ENCODE results near the gene VANGL1.

The VANGL1 gene

DNA sequence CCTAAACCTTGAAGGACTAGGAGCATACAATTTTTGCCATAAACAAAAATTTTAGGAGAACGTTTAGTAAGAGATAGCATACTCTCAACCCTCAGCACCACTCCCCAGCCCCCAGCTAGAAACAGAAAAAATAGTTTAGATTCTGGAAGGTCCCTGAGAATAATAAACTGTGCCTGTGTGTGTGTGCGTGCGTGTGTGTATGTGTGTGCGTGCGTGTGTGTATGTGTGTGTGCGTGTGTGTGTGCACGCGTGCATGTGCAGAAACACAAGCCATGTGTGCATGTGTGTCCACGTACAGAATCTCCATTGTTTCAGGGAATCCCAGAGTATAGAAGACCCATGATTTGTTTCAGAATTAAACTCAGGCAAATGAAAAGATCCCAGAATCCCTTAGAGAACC is 64.2 kb downstream of the VANGL1 start:
- DNase-seq: no peak

DNA sequence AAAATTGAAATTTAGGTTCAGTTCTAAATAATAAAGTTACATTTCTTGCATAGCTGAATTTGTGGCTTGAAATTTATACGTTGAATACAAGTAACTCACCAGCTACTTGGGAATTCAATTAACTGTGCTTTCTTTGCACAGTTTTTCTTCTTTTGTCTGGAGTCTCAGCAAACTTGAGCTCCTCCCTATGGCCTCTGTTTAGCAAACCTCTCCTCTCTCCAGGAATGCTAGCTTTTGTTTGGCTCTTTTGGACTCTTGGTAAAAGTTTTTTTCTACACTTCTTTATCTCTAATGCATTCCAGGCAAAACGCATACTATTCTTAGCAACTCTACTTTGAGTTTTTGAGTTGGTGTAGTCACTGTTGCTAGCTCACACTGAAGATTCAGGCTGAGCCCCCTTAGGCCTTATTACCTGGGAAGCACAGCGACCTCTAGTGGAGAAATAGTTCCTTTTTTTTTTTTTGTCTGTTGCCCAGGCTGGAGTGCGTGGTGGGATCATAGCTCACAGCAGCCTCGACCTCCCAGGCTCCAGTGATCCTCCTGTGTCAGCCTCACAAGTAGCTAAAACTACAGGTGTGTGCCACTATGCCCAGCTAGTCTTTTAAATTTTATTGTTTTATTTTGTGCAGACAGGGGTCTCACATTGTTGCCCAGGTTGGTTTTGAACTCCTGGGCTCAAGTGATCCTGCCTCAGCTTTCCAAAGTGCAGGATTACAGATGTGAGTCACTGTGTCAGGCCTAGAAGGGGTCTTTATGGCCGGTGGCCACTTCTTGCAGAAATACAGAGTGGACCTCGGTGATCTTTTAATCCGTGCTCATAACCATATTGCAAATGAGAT is 65.0 kb downstream of the VANGL1 start:
- no peak for DNase-seq

DNA sequence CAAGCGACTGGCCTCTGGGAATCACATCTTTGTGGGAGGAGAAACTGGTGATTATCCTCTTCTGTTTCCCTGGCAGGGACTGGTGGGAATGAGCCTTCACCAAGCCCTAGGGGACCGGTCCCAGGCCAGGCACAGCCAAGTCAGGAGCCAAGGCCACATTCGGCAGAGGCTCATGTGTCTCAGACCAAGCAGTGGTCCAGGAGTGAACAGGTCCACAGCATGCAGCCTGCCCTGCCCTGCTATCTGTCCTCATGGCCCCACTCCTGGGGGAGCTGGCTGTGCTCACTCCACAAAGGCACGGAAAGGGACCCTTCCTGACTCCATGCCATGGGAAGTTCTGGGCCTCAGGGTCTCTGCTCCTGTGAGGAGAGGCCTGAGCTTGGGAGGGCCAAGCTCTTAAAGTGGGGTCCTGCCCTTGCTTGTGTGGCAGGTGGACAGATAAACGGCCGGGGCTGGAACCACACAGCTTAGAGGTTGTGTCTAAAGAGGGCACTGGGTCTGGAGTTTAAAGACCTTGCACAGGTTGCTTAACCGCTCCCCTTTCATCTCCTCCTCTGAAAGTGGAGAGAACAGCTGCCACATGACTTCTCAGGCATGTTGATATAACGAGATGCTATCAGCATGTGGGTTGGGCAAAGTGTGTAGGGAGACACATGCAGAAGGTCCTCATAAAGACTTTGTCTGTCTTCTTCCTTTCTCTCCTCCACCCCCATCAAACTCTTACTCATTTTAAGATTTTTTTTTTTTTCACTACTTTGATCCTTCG is 69.3 kb downstream of the VANGL1 start:
- DNase-seq: no peak

DNA sequence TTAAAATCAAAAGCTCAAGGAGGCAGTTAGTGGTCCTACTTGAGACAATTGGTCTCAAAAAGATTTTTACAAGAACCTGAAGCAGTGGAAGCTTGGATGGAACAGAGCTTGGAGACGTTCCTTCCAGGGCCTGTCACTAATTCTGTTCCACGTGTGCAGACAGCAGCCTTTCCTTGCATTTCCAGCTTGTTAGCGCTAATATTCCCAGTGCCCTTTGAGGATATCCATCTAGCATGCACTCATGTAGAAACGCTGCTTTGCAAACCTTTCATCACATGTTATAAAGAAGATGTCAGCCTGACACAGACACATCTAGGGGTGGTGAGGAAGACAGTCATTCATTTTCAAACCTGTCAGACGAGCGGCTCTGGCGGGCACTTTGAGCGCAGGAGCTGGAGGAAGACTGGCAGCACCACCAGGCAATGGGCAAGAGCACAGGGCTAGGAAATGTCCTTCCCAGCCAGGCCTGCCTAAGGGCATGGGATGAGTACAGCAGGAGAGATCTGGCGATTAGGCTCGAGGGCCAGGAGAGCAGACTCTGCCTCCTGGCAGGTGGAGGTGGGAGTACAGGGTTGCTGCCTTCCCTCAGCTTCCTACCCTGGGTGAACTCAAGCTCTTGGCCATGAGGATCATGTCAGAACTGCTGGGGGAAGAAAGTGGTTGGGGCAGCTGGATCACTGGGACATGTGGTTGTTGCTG is 71.3 kb downstream of the VANGL1 start:
- DNase-seq: no peak

DNA sequence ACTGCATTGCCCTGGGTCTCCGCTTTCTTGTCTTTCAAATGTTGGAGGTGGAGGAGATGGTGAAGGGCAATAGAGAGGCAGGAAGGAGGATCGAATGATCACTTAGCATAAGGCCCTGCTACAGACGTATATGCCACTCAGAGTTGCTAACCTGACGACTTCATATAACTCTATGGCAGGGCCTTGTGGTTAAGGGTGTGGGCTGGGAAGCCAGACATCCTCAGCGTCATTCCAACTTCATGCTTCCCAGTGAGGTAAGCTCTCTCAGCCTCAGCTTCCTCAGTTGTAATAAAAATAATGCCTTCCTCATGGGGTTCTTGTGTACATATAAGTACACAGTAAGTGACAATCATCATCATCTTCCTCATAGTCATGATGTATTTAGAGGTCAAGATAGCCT is 72.1 kb downstream of the VANGL1 start:
- no peak for DNase-seq

DNA sequence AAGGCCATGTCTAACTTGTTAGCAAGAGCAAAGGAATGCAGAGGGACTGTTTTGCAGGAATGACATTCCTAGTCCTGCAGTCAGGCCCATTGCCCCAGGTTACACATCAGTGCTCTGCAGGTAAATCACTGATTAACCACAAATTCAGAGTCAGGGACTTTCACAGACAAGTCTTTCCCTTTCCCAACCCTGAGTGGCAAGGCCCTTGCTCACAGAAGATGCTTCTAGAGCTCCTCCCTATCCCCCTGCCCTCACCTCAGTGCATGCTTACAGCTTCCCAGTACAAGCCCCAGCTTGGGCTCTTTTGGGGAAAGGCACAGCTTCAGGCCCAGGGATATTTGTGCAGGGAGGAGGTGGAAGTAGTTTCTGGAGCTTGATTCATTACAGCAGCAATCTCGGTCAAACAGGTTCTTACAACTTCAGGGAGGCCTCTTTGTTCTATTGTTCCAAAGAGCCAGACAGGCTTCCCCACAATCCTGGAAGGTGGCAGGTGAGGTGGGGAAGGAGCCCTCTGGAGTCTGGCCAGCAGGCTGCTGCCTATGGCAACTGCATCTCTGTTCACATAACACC is 72.9 kb downstream of the VANGL1 start:
- no peak for DNase-seq

DNA sequence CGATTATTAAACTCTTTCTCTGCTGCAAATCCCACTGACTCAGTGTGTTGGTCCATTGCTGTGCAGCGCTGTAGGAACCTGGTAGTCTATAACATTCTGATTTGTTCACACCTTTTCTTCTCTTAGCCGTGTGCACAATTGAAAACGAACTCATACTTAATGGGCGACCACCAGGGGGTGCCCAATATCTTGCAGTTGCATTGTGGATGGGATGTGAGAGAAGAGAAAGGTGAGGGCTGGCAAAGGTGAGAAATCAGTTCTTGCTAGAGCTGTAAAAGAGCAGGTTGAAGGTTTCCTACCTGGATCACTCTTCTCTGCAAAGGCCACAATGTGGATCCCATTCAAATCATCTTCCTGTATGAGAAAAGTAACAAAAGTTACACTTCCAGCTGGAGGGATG is 75.8 kb downstream of the VANGL1 start:
- DNase-seq: peak; percentile 10

DNA sequence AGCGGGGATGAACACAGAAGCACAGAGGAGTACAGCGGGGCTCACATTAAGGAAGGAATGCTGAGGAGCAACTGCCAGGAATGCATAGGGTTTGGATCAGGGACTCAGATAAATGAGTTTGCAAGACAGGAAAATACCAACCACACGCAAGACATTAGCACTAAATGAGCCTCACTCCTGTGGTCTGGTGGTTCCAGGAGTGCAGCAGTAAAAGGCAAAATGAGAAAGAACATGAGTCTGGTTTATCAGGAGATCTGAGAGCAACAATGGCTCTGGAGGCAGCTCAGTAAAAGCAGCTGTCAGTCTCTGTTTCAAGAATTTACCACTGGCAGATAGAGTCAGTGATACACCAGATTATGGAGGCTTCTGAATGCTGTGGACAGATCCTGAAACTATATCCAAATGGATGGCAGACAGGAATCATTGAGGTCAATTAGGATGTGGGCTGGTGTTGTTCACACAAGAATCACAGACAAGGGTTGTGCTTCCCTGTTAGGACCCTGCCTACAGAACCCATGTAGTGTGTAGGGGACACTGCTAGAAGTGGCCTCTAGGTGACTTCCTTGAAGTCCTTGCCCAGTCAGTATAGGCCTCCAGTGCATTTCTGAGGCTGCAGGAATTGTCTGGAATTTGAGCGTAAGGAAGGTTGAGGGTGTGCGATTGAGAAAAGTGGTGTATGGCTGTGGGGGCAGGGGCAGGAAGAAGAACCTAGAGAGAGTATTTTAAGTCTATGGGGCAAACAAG is 76.4 kb downstream of the VANGL1 start:
- no peak for DNase-seq

DNA sequence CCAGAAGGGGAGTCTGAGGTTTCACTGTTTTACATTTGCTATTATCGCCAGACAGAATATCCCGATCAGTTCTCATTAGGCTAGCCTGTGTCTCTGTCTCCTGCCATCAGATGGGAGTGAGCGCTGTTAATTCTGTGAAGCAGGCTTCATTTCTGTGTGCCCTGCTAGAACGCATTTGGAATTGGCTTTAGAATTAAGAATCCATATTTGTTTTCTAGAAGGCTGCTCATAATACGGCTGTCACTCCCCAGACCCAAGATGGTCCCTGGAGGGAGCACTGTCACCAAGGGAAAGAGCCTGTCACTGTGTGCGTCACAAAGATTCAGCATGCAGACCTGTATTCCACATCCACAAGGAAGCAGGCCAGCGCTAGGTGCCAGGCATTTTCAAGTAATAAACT is 77.5 kb downstream of the VANGL1 start:
- DNase-seq: no peak

DNA sequence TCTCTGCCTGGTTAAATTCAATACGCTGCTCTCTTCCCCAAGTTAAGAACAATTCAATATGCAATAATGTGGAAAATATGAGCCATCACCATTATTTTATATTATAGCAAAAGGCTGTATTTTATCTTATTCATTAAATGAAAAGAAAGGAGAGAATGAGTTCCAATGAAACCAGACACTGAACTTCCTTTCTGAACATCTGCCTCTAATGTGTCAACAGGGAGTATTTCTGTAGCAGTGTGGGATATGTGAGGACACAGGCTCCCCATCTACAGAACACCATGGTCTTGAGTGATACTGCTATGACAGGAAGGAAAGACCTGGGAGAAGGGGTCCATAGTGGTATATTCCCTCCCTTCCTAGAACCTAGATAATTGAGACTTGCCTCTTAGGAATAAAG is 80.5 kb downstream of the VANGL1 start:
- DNase-seq: no peak

DNA sequence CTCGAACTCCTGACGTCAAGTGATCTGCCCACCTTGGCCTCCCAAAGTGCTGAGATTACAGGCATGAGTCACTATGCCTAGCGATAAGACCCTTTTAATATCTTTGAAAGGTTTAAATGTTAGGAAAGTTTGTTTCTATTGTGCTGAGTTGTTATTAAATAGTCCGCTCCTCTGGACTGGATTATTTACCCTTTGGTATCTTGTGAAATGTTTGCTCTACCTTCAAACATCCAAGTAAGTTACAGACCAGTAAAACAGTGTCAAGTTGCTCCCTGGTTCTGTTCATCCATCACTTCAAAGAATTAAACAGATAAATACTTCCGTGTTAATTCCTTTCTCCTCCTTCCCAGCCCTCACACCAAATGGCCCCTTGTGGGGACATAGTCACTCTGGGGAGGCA is 82.0 kb downstream of the VANGL1 start:
- DNase-seq: no peak

DNA sequence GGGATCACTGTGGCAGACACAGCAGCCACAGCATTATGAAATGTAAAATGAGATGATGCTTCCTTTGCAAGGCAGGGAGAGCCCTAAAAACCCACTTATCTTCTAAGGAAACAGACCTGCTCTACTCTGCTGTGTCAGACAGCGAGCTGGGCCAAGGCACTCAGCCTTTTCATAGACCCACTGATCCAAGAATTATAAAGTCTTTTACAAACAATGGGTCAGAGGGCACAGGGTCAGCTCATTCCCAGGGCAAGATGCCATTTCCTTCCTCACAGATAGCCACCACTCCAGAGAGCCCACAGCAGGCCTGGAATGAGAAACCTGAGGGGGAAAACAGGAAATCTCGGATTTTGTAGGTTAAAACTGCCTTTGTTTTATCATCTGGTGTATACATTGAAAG is 83.8 kb downstream of the VANGL1 start:
- DNase-seq: no peak

DNA sequence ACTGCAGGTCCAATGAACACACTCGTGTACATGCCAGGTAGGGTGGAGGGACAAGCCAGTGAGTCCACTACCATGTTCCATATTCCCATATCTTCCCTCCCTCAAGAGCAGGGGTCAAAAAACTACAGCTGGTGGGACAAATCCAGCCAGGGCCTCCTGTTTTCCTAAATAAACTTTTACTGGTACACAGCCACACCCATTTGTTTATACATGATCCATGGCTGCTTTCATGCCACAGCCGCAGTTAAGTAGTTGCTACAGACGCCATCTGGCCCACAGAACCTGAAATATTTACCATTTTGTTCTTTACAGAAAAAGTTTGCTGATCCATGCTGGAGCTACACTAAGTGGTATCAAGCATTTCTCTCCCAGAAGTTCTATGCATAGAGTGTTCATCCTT is 84.4 kb downstream of the VANGL1 start:
- no peak for DNase-seq

DNA sequence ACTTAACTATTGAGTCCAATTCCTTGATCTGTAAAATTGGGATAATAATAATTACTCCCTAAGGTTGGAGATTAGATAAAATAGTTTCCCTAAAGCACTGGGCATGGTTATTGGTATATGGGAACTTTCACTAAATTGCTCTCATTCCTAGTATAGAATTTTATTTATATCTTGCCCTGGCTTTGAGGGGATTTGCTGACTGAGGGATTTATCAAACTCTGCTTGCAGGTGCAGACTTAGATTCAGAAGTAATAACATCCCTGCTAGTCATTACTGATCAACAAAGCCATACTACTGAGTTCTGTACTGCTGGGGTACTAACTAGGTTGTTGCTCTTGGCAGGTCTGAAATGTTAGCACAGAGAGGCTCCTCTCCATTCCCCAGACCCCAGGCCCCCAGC is 84.8 kb downstream of the VANGL1 start:
- DNase-seq: no peak

DNA sequence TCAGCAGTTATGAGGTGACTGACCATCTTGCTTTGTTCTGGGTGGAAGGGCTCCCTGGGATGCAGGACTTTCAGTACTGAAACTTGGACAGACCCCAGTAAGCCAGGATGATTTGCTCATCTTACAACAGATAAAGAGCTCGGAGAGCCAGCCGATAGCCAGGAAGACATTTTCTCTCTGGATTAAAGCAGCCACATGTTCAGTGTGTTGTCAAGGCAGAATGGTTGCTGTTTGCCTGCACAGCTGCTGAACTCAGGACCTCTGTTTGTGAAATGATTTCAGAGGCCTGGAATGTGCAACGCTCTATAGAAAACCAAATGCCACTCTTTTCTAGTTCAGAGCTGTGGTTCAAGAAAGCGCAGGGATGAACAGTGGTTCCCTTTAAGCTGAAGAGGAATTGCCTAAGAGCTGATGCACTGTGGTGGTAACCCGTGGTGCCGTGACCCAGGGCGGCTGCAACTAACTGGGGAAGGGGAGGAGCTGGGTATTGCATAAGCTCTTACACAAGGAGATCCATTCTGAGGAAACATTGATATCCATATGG is 86.0 kb downstream of the VANGL1 start:
- no peak for DNase-seq

DNA sequence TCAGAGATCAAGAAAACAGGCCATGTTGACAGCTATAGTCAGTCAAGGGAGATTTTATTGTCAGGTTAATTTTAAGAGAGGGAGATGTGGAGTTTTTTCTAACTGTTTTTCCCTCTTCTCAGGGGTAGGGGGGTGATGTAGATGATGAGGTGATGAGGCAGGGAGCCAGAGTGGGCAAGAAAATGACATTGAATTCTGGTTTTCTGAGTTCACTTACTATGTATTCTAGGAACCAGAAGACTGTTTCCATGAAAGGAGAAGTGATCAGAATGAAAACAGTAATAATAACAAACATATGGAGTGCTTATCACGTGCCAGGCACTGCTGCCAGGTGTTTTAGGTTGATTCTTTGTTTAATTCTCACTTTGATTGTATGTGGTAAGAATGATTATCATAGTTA is 86.6 kb downstream of the VANGL1 start:
- DNase-seq: no peak

DNA sequence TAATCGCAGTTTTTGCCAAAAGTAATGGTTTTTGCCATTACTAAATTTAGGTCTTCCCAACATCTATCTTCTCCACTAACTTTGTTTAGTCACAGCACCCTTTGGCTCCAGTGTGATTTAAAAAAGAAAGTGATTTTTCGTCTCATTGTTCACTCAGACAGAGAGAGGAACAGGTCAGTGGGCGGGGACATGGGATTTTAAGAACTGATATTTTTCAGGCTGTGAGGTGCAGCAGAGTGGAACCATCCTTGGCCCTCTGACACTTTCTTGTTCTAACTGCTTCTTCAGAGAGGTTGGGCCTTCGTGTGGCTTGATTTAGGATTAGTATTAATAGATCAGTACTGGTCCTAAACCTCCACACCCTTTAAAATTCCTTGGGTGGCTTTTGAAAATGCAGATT is 88.0 kb downstream of the VANGL1 start:
- no peak for DNase-seq

DNA sequence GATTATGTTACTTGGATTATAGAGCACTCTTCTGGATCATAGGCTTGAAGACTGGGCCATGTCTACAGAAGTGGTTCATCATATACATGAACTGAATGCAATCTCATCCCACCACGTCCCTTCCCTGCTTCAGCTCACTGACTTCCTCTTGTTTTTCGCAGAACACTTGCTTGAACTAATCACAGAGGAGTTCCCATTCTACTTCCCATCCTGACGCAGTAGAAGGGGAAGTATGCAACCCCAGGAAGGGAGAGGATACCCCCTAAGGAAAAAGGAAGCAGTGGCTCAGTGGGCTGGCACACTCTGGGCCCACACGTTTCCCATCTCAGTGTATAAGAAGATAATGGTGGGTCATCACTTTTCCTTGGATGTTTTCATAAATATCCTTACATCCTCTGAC is 90.5 kb downstream of the VANGL1 start:
- no peak for DNase-seq

DNA sequence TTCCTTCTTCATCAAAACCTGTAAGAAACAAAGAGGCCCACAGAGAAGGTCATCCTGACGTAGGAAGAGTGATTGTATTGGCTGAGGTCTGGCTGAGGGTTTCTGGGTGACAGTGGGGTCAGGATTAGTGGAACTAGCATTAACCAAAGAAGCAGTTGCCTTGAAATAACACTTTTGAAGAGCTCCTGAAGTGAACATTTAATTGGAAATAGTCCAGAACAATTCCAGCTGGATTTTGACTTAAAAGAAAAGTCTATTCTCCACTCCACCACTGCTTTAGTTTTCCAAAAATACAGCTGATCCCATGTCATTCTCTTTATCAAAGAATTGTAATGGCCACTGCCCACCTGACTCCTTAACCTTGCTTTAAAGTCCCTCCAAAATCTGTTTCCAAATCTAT is 99.0 kb downstream of the VANGL1 start:
- no peak for DNase-seq

DNA sequence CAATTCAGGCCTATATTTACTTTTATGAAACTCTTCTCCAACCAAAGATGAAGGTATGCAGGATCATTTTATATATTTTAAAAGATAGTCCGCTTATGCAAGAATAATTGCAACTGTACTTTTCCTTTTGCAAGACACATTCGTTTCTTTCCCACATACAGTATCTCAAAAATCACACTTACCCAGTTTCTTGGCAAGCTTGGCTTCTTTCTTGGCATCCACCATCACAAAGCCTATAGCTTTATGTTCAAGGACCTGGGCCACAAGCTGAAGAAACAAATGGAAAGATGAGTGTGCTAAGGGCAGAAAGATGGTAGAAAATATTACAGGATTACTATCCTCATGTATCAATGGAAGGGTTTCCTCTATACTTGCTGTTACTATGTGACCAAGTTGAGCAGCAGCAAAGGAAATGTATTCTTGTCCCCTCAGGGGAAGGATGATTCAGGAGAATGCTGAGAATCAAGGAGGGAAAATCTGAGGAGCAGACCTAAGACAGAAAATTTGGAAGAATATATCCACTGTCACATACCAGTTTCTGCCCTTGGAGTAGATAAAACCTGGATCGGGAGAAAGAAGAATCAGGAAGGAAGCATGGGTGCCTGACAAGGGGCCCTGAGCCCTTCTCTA is 103.0 kb downstream of the VANGL1 start:
- DNase-seq: no peak

DNA sequence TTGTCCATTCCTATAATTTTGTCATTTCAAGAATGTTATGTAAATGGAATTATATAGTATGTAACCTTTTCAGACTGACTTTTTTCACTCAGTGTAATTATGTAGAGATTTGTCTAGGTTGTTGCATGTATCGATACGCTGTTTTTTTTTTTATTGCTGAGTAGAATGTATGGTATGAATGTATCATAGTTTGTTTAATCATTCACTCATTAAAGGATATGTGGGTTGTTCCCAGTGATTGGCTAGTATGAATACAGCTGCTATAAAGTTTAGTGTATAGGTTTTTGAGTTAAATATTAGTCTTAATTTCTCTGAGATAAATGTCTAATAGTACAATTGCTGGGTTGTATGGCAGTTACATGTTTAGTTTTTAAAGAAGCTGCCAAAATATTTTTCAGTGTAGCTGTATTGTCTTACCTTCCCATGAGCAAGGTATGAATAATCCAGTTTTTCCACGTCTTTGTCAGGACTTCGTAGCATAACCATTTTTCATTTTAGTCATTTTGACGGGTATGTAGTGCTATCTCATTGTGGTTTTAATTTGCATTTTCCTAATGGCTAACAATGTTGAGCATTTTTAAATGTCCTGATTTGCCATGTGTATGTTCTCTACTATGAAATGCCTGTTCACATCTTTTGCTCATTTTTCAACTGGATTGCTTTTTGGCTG is 104.4 kb downstream of the VANGL1 start:
- no peak for DNase-seq

Data from T1000 (cell line).